Activated T-helper 1 cell treated with anti-CD3 and anti-CD28 coated beads, Interleukin-2, amount 50 U/mL, for 16 hours (primary cell): Measurements from ENCODE around the gene ART3.
"Not testable (repeated sequence)": the region's sequence is repeated elsewhere in the genome, so short reads cannot be mapped to it uniquely, and the experiment has no call there.

ENCODE experiments used
- DNase-seq, 2 donors: peaks; one replicate each; pipeline ENCODE4 v3.0.0-alpha.2; 2020; ENCODE audit warnings: low read depth in 1 of 2, low spot score in 1 of 2

ART3 gene

DNA sequence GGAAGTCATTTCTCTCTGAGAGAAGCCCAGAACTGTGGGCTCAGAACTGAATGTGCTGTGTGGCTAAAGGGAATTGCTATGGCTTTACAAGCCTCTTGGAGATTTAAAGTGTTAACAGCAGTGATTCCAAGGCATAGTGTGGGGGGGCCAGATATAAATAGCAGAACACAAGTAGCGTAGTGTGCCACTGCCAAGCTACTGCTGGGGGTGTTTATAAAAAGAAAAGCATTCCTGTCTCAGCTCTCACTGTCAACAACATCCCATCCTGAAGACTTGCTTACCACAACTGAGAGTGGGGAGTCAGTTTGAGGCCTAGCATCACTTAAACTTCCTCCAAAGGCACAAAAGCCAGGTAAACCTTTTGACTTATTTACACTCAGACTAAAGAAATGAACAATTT, at the start of gene ART3:
Gene ART3, plus strand, starts transcription at position 242 of the 400 bp plus-strand sequence. CDS start 1,181 bp downstream, outside the sequence.
- no peak for DNase-seq

DNA sequence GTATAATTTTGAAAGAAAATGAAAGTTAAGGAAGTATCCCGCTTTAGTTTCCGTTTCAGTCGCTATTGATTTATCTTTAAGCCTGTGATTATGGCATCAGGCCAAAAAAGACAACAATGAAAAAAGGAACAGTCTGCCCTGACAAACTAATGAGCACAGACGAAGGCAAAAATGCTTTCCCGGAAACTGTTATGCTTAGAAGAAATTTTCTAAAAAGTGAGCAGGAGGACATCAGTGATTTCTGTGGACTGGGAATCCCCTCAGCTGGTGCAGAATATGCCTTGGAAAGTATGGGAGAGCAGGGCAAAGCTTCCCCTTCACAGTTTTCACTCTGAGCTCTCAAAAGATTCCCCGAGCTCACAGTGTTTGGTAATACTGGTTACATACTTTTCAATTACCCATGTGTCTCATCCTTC, 46.2 kb upstream of the ART3 start:
- no peak for DNase-seq

DNA sequence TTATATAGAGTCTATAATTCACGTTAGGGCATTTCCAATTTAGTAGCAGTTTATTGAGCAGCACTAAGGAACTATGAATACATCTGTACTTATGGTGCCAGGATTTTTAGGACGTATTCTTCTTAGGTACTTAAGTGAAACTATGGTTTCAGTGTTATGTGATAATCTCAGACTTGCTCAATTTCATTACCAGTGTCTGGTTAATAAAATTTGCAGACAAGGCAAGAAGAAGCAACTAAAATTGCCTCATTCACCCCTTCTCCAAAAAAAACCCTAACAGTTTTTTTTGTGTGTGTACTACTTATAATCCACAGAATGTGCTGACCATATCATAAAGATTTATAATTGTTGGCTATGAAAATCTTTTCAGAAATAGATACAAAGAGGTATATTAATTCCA, 45.2 kb upstream of the ART3 start:
- no peak for DNase-seq

GRCh38 chr4:76035141-76035540, 39.4 kb upstream of the ART3 start:
- no peak for DNase-seq

GRCh38 chr4:76035799-76036380, 38.6 kb upstream of the ART3 start, which contains the start of gene CXCL11:
Gene CXCL11 (minus strand): TSS chr4:76036070. CDS start chr4:76035987, 83 bp downstream.
- no peak for DNase-seq

DNA sequence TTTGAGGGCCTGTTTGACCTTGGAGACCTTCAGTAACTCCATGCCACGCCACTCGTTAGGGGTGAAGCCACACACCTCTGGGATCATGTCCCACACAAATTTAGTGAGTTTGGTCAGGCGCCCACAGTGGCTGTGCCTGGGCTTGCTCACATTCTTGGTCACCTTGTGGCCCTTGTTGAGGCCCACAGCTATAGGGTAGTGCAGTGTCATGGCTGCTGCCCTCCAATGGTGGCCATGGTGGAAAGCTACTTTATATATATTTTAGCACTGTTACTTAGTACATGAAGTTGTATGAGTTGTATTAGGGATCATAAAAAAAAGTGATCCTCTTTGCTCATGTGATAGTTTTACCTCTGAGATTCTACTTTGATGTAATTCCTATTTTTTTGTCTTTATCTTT, 37.7 kb upstream of the ART3 start:
- DNase-seq, result no peak

GRCh38 chr4:76042241-76042998, 32.1 kb upstream of the ART3 start:
- not testable (repeated sequence) for DNase-seq

- DNase-seq, result not testable (repeated sequence)
Measured at GRCh38 chr4:76043306-76043705, 31.2 kb upstream of the ART3 start.

DNA sequence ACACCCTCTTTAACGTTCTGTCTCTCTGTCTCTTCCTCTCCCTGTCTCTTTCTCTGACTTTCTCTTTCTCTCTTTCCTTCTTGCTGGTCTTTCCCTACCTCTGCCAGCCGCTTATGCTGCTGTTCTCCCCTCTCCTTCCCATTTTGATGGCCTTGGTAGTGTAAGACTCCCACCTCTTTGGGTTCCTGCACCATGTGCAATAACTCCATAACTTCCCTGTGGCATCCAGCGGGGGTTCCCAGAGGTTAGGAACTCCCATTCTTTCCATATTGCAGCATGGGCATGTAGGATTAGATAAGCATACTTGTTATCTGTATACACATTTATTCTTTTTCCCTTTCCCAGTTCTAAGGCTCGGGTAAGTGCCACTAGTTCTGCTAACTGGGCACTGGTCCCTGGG, 29.8 kb upstream of the ART3 start:
- not testable (repeated sequence) for DNase-seq

DNA sequence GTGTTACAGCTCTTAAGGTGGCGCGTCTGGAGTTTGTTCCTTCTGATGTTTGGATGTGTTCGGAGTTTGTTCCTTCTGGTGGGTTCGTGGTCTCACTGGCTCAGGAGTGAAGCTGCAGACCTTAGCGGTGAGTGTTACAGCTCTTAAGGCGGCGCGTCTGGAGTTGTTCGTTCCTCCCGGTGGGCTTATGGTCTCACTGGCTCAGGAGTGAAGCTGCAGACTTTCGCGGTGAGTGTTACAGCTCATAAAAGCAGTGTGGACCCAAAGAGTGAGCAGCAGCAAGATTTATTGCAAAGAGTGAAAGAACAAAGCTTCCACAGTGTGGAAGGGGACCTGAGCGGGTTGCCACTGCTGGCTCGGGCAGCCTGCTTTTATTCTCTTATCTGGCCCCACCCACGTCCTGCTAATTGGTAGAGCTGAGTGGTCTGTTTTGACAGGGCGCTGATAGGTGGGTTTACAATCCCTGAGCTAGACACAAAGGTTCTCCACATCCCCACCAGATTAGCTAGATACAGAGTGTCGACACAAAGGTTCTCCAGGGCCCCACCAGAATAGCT, 24.6 kb upstream of the ART3 start:
- DNase-seq, result not testable (repeated sequence)

GRCh38 chr4:76050560-76051050, 23.9 kb upstream of the ART3 start:
- DNase-seq, result not testable (repeated sequence)

DNA sequence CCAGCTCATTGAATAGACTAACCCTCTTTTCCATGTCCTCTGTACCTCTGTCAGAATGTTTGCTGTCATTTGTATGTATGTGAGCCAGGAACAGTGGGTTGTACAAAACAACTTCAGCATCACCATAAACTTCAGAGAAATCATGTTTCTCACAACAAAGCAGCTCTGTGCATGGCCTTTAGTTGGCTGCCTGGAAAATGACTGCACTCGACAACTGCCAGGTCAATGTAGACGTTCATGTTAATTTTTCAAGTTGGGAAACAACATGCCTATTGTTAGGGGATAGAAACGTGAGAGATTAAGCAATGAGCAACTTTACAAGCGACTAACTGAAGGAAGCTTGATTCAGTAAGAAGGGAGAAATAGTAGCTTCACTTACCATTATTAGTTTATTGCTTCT, 20.8 kb upstream of the ART3 start:
- no peak for DNase-seq

DNA sequence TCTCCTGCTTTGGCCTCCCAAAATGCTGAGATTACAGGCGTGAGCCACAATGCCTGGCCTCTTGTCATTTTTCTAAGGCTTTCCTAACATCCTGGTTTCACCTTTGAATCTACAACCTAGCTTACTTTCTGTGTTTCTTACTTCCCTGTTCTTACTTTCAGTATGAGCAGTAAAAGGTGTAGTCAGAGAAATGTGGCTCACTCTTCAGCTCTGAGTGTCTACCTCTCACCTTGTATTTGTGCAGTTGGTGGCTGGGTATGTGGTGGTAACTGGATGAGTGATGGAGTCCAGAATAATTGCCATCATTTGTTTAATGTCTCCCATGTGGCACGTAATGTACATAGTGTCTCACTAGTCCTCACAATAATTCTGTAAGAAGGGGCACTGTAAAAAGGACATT, 19.5 kb upstream of the ART3 start:
- no peak for DNase-seq

DNA sequence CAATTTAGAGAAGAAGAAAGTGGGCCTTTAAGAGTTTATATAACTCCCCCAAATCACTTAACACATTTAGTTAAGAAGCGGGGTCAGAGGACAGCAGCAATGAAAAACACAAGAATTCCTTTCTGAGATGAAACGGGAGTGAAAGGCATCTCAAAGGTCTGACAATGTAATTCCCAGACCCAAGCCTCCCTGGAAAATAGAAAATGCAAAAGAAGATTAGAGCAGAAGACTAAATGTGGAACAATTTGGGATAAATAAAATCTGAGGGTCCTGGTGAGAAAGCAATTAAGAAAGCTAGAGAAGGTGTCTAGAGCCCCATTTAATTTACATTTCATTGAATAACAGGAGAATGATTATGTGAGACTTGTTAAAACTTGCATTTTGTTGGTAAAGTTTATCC, 19.1 kb upstream of the ART3 start:
- no peak for DNase-seq

- DNase-seq, result no peak
Measured at GRCh38 chr4:76058302-76058701, 16.2 kb upstream of the ART3 start.

GRCh38 chr4:76058888-76059426, 15.6 kb upstream of the ART3 start:
- DNase-seq, result no peak

DNA sequence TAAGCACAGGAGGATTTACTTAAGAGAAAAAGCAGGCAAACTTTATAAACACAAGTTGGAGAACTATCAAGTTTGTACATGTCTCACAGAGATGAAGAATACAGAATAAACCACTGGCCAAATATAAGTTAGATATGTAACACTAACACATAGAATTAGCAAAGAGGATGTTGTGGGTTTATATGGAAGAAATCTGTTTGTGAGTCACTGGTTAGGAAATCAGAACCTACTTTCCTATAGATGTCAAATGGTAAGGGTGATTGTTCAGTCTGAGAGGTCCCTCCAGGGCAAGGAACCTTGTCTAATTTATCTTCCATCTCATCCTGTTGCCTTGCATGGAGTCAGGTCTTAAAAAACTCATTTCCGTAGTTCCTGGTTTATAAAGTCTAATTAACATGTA, 14.8 kb upstream of the ART3 start:
- DNase-seq, result no peak

GRCh38 chr4:76060506-76060905, 14.0 kb upstream of the ART3 start:
- DNase-seq, result no peak

GRCh38 chr4:76061421-76061820, 13.1 kb upstream of the ART3 start:
- no peak for DNase-seq

GRCh38 chr4:76061982-76062381, 12.5 kb upstream of the ART3 start:
- no peak for DNase-seq

DNA sequence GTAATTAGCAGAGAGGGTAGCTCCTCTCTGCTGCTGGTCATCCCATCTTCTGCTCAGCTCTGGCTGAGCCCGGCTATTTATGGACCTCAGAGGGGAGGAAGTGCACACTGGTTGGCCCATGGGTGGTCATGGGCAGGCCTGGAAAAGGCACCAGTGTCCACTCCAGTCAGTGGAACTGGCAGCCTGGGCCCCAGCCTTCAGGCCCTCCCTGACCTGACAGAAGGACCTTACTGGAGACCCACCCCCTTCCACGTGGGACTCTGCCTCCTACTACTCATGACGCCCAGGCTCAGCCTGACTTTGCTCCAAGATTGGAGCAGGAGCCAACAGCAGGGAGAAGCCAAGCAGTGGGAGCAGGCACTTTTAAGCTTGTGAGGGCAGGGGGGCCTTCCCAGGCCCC, 8.0 kb upstream of the ART3 start:
- DNase-seq, result no peak
